HEK293T (cell line): ENCODE measurements around the gene BCAR3.

Source experiments
- ARNT ChIP-seq: fragments of 450-650 bp; IDR thresholded peaks from 2 replicates; pipeline ENCODE4 v1.6.1; 2017; ENCODE audit warnings: mild to moderate bottlenecking
- FOXK2 ChIP-seq: fragments of 450-650 bp; IDR thresholded peaks from 2 replicates; pipeline ENCODE4 v1.6.1; 2016; ENCODE audit warnings: mild to moderate bottlenecking
- HDGF ChIP-seq: fragments of 450-650 bp; IDR thresholded peaks from 2 replicates; pipeline ENCODE4 v1.6.1; 2017; ENCODE audit warnings: antibody characterized with exemption, borderline replicate concordance
- SP1 ChIP-seq: fragments of 450-650 bp; IDR thresholded peaks from 2 replicates; pipeline ENCODE4 v1.6.1; 2017
- SUZ12 ChIP-seq: fragments of 450-650 bp; IDR thresholded peaks from 2 replicates; pipeline ENCODE4 v1.6.1; 2016; ENCODE audit warnings: mild to moderate bottlenecking

DNA sequence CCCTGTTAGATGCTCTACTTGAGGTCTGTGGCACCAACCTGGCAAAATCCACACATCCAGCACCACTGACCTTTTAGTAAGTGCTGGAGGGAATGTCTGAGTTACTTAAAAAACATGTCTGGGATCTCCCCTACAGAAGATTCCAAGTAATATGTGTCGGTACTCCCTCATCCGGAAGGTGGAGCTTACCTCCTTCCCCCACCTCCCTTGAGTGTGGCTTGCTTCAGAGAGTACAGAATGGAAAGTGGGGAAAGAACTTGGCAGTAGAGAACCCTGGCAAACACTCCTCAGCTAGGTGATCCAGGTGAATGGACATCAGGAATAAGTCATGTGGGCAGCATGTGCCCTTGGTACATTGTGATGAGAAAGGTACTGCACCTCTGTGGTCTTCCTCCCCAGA is 49.0 kb upstream of the BCAR3 start:
- TF ChIP-seq HDGF (no peak), ARNT (no peak), FOXK2 (no peak), SUZ12 (no peak), SP1 (no peak)
